HEK293 (cell line): Measurements from ENCODE around the gene SHD.
A peak's percentile ranks its signal among the peaks of the same experiment; 100 is the strongest.
"Not testable (repeated sequence)": the region's sequence is repeated elsewhere in the genome, so short reads cannot be mapped to it uniquely, and the experiment has no call there.

ENCODE experiments used
- CTCF ChIA-PET: fragments of 350-600 bp; formaldehyde crosslinking; extraction: SDS; loops from one replicate; lab custom pipeline; 2021; ENCODE audit warnings: antibody characterized with exemption; lab: Yijun Ruan, JAX
- POLR2A ChIA-PET: fragments of 300-600 bp; formaldehyde crosslinking; extraction: SDS; loops from one replicate; lab custom pipeline; 2020; ENCODE audit warnings: antibody characterized with exemption, inconsistent platforms; lab: Yijun Ruan, JAX
- H3K27ac ChIP-seq: fragments of 200-500 bp; sonication (Bioruptor generic); 2 replicates; pipeline ENCODE4 v1.5.1; 2014; ENCODE audit warnings: low read depth, low read length, control low read depth, inconsistent platforms; ENCODE audit errors: extremely low read depth
- H3K36me3 ChIP-seq, 2 experiments: fragments of 200-500 bp in 1 of 2; sonication (Bioruptor generic) in 1 of 2; 1 replicate in 1 of 2; 2 replicates in 1 of 2; pipeline ENCODE4 v1.5.1; 2014 to 2017; ENCODE audit warnings: inconsistent platforms in 2 of 2, low read length in 2 of 2; ENCODE audit not compliant: control insufficient read depth in 2 of 2, insufficient read depth in 1 of 2
- H3K4me1 ChIP-seq: fragments of 200-500 bp; sonication (Bioruptor generic); 2 replicates; pipeline ENCODE4 v1.5.1; 2014; ENCODE audit warnings: mild to moderate bottlenecking, low read length, inconsistent platforms; ENCODE audit not compliant: control insufficient read depth, insufficient read depth
- H3K4me3 ChIP-seq: 2 replicates; pipeline ENCODE4 v1.5.1; 2011; ENCODE audit warnings: low read depth, mild to moderate bottlenecking, control low read depth, low read length, moderate library complexity
- H3K9me3 ChIP-seq: fragments of 200-500 bp; sonication (Bioruptor generic); 2 replicates; pipeline ENCODE4 v1.5.1; 2014; ENCODE audit warnings: low read depth, low read length, inconsistent platforms; ENCODE audit not compliant: control insufficient read depth, insufficient read depth
- GLIS1 ChIP-seq: fragments of 450-650 bp; formaldehyde crosslinking; IDR thresholded peaks from 2 replicates; pipeline ENCODE4 v1.5.1; 2016; ENCODE audit warnings: missing biosample characterization, missing genetic modification characterization
- KLF1 ChIP-seq: fragments of 450-650 bp; formaldehyde crosslinking; IDR thresholded peaks from 2 replicates; pipeline ENCODE4 v1.5.1; 2016; ENCODE audit warnings: missing biosample characterization, missing genetic modification characterization
- RBAK ChIP-seq: fragments of 450-650 bp; formaldehyde crosslinking; IDR thresholded peaks from 2 replicates; pipeline ENCODE4 v1.5.1; 2016; ENCODE audit warnings: missing biosample characterization, missing genetic modification characterization
- REPIN1 ChIP-seq: fragments of 450-650 bp; formaldehyde crosslinking; IDR thresholded peaks from 2 replicates; pipeline ENCODE4 v1.5.1; 2017; ENCODE audit warnings: missing biosample characterization, missing genetic modification characterization, low read depth
- SCRT2 ChIP-seq: fragments of 450-650 bp; formaldehyde crosslinking; IDR thresholded peaks from 2 replicates; pipeline ENCODE4 v1.5.1; 2016; ENCODE audit warnings: missing biosample characterization, missing genetic modification characterization
- SETDB1 ChIP-seq: IDR thresholded peaks from one replicate; pipeline ENCODE4 v1.6.1; 2017; ENCODE audit warnings: mild to moderate bottlenecking, low read length, moderate library complexity, mixed read lengths; ENCODE audit not compliant: insufficient read length
- SP2 ChIP-seq: fragments of 450-650 bp; formaldehyde crosslinking; IDR thresholded peaks from 2 replicates; pipeline ENCODE4 v1.5.1; 2016; ENCODE audit warnings: missing biosample characterization, missing genetic modification characterization
- ZNF202 ChIP-seq: fragments of 450-650 bp; formaldehyde crosslinking; IDR thresholded peaks from 2 replicates; pipeline ENCODE4 v1.5.1; 2016; ENCODE audit warnings: missing biosample characterization, missing genetic modification characterization, borderline replicate concordance
- ZNF24 ChIP-seq: fragments of 450-650 bp; formaldehyde crosslinking; IDR thresholded peaks from 2 replicates; pipeline ENCODE4 v1.5.1; 2016; ENCODE audit warnings: missing biosample characterization, missing genetic modification characterization
- ZNF274 ChIP-seq, 2 experiments: fragments of 200-500 bp in 1 of 2; fragments of 450-650 bp in 1 of 2; sonication (Bioruptor generic) in 1 of 2; formaldehyde crosslinking in 1 of 2; IDR thresholded peaks; 2 replicates each; pipeline versions ENCODE4 v1.5.1 to v1.6.1; 2014 to 2016; ENCODE audit warnings: borderline replicate concordance in 1 of 2, inconsistent platforms in 1 of 2, low read length in 1 of 2, missing biosample characterization in 1 of 2, missing genetic modification characterization in 1 of 2
- ZNF341 ChIP-seq: fragments of 450-650 bp; formaldehyde crosslinking; IDR thresholded peaks from 2 replicates; pipeline ENCODE4; 2016; ENCODE audit warnings: low read depth, missing biosample characterization, missing genetic modification characterization
- ZNF366 ChIP-seq: fragments of 450-650 bp; formaldehyde crosslinking; conservative IDR thresholded peaks from 2 replicates; pipeline ENCODE4 v1.5.1; 2016; ENCODE audit warnings: missing biosample characterization, missing genetic modification characterization
- ZNF404 ChIP-seq: fragments of 450-650 bp; formaldehyde crosslinking; IDR thresholded peaks from 2 replicates; pipeline ENCODE4 v1.5.1; 2017; ENCODE audit warnings: missing biosample characterization, missing genetic modification characterization
- ZNF426 ChIP-seq: fragments of 450-650 bp; formaldehyde crosslinking; IDR thresholded peaks from 2 replicates; pipeline ENCODE4 v1.5.1; 2017; ENCODE audit warnings: missing biosample characterization, missing genetic modification characterization, mild to moderate bottlenecking, inconsistent platforms, moderate library complexity
- ZNF664 ChIP-seq: fragments of 450-650 bp; formaldehyde crosslinking; IDR thresholded peaks from 2 replicates; pipeline ENCODE4 v1.5.1; 2016; ENCODE audit warnings: missing biosample characterization, missing genetic modification characterization
- ZNF843 ChIP-seq: fragments of 450-650 bp; formaldehyde crosslinking; IDR thresholded peaks from 2 replicates; pipeline ENCODE4 v1.5.1; 2016; ENCODE audit warnings: missing biosample characterization, missing genetic modification characterization
- ZSCAN16 ChIP-seq: fragments of 450-650 bp; formaldehyde crosslinking; IDR thresholded peaks from 2 replicates; pipeline ENCODE4 v1.5.1; 2016; ENCODE audit warnings: missing biosample characterization, missing genetic modification characterization
- TF ChIP-seq, protein P1 (sequence below): fragments of 450-650 bp; formaldehyde crosslinking; IDR thresholded peaks from 2 replicates; pipeline ENCODE4 v1.5.1; 2016; ENCODE audit warnings: missing biosample characterization, missing genetic modification characterization
- TF ChIP-seq, protein P2 (sequence below): fragments of 450-650 bp; formaldehyde crosslinking; IDR thresholded peaks from 2 replicates; pipeline ENCODE4 v1.5.1; 2016; ENCODE audit warnings: missing biosample characterization, missing genetic modification characterization

Gene SHD

DNA sequence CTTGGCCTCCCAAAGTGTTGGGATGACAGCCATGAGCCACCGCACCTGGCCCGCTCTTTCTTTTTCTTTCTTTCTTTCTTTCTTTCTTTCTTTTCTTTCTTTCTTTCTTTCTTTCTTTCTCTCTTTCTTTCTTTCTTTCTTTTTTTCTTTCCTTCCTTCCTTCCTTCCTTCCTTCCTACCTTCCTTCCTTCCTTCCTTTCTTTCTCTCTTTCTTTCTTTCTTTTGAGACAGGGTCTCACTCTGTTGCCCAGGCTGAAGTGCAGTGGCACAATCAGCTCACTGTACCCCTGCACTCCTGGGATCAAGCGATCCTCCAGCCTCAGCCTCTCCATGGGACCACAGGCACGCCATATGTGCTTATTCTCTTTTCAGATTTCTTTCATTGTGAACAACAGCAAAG is 7.1 kb downstream of the SHD start:
- H3K36me3 ChIP-seq, H3K27ac ChIP-seq, H3K4me1 ChIP-seq, CTCF ChIA-PET, H3K4me3 ChIP-seq, H3K9me3 ChIP-seq, POLR2A ChIA-PET: not testable (repeated sequence)
- TF ChIP-seq ZNF366 (tag by site-specific recombination), result peak; percentile 92

DNA sequence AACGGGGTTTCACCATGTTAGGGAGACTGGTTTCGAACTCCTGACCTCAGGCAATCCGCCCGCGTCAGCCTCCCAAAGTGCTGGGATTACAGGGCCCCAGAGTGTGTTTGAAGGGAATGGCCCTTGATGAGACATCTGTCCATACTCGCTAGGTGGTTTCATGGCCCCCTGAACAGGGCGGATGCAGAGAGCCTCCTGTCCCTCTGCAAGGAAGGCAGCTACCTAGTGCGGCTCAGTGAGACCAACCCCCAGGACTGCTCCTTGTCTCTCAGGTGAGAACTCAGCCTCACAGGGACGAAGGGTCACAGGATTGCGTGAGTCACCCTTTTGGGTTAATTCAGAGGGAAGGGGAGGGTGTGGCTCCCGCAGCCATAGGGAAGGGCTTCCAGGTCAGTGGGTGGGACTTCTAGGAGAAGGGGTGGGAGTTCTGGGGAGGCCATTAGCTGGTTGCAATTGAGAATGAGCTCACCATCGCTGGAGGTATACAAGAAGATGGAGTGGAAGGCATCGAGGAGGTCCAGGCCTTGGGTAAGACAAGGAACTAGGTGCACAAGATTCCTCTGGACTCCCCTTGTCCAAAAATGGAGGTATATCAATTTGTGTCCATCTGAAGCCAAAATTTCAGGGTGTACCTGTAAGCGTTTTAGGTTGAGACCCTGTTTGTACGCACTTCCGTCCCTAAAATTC is 9.2 kb downstream of the SHD start:
- peak; percentile 39 for TF ChIP-seq SP2
- peak; percentile 55; the same call in 1 of the 2 replicates for TF ChIP-seq KLF1
- TF ChIP-seq ZNF274 (IDR thresholded peaks at IDR 0.05; ENCODE audit: low read length), result no peak
- no peak for TF ChIP-seq ZNF274 (tag by site-specific recombination; IDR thresholded peaks at IDR 0.05; ENCODE audit: borderline replicate concordance)
- TF ChIP-seq, all 188 proteins: peak for 2
- ChIA-PET CTCF (interaction anchor here (1.1 to 2.2 kb wide), 2 partner anchors 21 to 64 kb away, joined by 3 to 9 read pairs; no protein-coding TSS in a partner anchor), POLR2A (interaction anchor here (0.9 kb wide), 1 partner anchor 16 kb away, joined by 4 read pairs; the partner anchor contains the start of gene FSD1)
- Histone ChIP-seq H3K27ac (no peak overlapping the region), H3K9me3 (no peaks in the 10 kb centered on the region), H3K4me1 (no peaks in the 10 kb centered on the region), H3K36me3 (no peaks in the 10 kb centered on the region), H3K4me3 (no peak overlapping the region)

DNA sequence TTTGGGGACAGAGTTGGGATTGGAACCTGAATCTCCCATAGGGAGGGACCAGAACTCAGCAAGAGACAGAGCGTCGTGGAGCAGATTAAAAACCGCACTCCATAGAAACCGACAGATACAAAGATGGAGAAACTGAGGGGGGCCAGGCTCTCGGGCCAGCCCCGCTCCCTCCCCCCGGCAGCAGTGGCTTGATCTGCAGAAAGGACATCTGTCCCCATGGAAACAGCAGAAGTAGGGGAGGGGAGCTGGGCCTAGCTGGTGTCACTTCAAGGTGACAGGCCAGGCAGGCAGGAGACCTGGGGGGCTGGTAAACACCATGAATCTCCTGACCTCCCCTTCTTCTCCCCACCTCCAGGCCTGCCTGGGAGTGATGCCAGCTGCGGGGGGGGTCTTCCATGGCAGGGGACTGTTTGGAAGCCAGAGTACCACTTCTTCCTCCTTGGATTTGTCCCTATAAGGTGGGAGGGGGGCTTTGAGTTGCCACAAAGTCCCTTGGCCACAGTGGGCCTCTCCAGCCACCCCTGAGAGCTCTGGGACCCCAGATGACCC is 12.2 kb downstream of the SHD start:
- Histone ChIP-seq H3K4me3 (no peak overlapping the region), H3K27ac (no peak overlapping the region), H3K36me3 (no peaks in the 10 kb centered on the region), H3K9me3 (no peaks in the 10 kb centered on the region), H3K4me1 (no peaks in the 10 kb centered on the region)
- CTCF ChIA-PET, result no interaction called here
- TF ChIP-seq, protein P1, sequence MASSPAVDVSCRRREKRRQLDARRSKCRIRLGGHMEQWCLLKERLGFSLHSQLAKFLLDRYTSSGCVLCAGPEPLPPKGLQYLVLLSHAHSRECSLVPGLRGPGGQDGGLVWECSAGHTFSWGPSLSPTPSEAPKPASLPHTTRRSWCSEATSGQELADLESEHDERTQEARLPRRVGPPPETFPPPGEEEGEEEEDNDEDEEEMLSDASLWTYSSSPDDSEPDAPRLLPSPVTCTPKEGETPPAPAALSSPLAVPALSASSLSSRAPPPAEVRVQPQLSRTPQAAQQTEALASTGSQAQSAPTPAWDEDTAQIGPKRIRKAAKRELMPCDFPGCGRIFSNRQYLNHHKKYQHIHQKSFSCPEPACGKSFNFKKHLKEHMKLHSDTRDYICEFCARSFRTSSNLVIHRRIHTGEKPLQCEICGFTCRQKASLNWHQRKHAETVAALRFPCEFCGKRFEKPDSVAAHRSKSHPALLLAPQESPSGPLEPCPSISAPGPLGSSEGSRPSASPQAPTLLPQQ (tag by site-specific recombination), result no peak
- TF ChIP-seq GLIS1 (tag by site-specific recombination), result peak; percentile 91
- POLR2A ChIA-PET, result no interaction called here

DNA sequence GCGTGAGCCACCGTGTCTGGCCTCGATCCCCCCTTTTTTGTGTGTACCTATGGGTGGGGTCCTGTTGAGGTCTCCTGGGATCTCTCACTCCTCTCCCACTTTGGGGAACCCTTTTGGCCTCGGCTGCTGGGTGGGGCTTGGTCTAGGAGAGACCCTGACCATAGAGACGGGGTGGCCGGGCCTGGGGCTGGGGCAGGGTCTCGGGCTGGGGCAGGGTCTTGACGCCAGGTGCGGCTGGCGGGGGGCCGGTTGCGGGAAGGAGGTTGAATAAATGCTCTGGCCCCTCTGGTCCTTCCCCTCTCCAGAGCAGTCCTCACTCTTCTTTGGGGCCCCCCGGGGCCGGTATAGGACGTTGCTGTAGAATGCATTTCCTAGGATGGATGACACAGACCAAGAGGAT is 13.4 kb downstream of the SHD start:
- ChIA-PET CTCF (no interaction called here), POLR2A (no interaction called here)
- H3K36me3 ChIP-seq, result no peaks in the 10 kb centered on the region
- H3K9me3 ChIP-seq, result no peaks in the 10 kb centered on the region
- H3K4me3 ChIP-seq, result no peak overlapping the region
- TF ChIP-seq ZNF404 (tag by site-specific recombination), result no peak
- no peak for TF ChIP-seq ZNF202
- TF ChIP-seq, protein P2, sequence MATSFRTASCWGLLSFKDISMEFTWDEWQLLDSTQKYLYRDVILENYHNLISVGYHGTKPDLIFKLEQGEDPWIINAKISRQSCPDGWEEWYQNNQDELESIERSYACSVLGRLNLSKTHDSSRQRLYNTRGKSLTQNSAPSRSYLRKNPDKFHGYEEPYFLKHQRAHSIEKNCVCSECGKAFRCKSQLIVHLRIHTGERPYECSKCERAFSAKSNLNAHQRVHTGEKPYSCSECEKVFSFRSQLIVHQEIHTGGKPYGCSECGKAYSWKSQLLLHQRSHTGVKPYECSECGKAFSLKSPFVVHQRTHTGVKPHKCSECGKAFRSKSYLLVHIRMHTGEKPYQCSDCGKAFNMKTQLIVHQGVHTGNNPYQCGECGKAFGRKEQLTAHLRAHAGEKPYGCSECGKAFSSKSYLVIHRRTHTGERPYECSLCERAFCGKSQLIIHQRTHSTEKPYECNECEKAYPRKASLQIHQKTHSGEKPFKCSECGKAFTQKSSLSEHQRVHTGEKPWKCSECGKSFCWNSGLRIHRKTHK (tag by site-specific recombination), result no peak
- TF ChIP-seq ZSCAN16 (tag by site-specific recombination), result no peak
- TF ChIP-seq RBAK, result no peak
- TF ChIP-seq ZNF24, result no peak
- no peak for TF ChIP-seq SCRT2
- no peak for TF ChIP-seq REPIN1 (tag by site-specific recombination)
- TF ChIP-seq SETDB1, result no peak
- no peak for TF ChIP-seq ZNF843 (tag by site-specific recombination)
- TF ChIP-seq ZNF426, result no peak
- TF ChIP-seq ZNF341 (tag by site-specific recombination), result no peak
- TF ChIP-seq ZNF664, result no peak
- no peak overlapping the region for H3K27ac ChIP-seq
- H3K4me1 ChIP-seq, result no peaks in the 10 kb centered on the region
